OCI-LY1 (cell line): ENCODE results near the gene SPATA2L.

Experiments
- H2AFZ ChIP-seq: fragments of 200-600 bp; sonication (generic), shearing (Covaris generic); 2 replicates; pipeline ENCODE4 v1.6.0; 2014; ENCODE audit warnings: antibody characterized with exemption, mild to moderate bottlenecking, low read length
- H3F3A ChIP-seq: fragments of 200-600 bp; sonication (generic), shearing (Covaris generic); 2 replicates; pipeline ENCODE4 v1.6.0; 2014; ENCODE audit warnings: mild to moderate bottlenecking, antibody characterized with exemption, low read length, moderate library complexity; ENCODE audit not compliant: insufficient read depth
- H3K27ac ChIP-seq: fragments of 200-600 bp; sonication (generic); 2 replicates; pipeline ENCODE4 v1.5.1; 2014; ENCODE audit warnings: low read length, mixed run types, mild to moderate bottlenecking, low read depth; ENCODE audit not compliant: poor library complexity, severe bottlenecking
- H3K27me3 ChIP-seq: fragments of 200-600 bp; sonication (generic); 2 replicates; pipeline ENCODE4 v1.6.0; 2014; ENCODE audit warnings: antibody characterized with exemption, mild to moderate bottlenecking, low read length, moderate library complexity; ENCODE audit not compliant: insufficient read depth
- H3K36me3 ChIP-seq: fragments of 200-600 bp; sonication (generic); 2 replicates; pipeline ENCODE4 v1.6.1; 2014; ENCODE audit warnings: mild to moderate bottlenecking, antibody characterized with exemption, low read length, moderate library complexity, mixed read lengths; ENCODE audit not compliant: insufficient read depth
- H3K4me1 ChIP-seq: fragments of 200-600 bp; sonication (generic); 2 replicates; pipeline ENCODE4 v1.5.1; 2014; ENCODE audit warnings: mild to moderate bottlenecking, low read length, moderate library complexity; ENCODE audit not compliant: insufficient read depth, severe bottlenecking
- H3K4me2 ChIP-seq: fragments of 200-600 bp; sonication (generic), shearing (Covaris generic); 2 replicates; pipeline ENCODE4 v1.6.1; 2014; ENCODE audit warnings: low read length
- H3K4me3 ChIP-seq: fragments of 200-600 bp; sonication (generic); 2 replicates; pipeline ENCODE4 v1.5.1; 2014; ENCODE audit warnings: low read length, low read depth, mild to moderate bottlenecking, mixed read lengths; ENCODE audit not compliant: poor library complexity, severe bottlenecking
- H3K79me2 ChIP-seq: fragments of 200-600 bp; shearing (Covaris generic); 2 replicates; pipeline ENCODE4 v1.6.1; 2016; ENCODE audit warnings: mixed run types, low read length, mixed read lengths; ENCODE audit not compliant: insufficient read depth
- H3K9ac ChIP-seq: fragments of 200-600 bp; sonication (generic), shearing (Covaris generic); 2 replicates; pipeline ENCODE4 v1.6.1; 2014; ENCODE audit warnings: mild to moderate bottlenecking, low read length, mixed read lengths
- H3K9me2 ChIP-seq: fragments of 200-600 bp; sonication (generic), shearing (Covaris generic); 2 replicates; pipeline ENCODE4 v1.6.1; 2014; ENCODE audit warnings: low read depth, mild to moderate bottlenecking, low read length, mixed read lengths
- H3K9me3 ChIP-seq: fragments of 200-600 bp; shearing (Covaris generic); 2 replicates; pipeline ENCODE4 v1.6.1; 2014; ENCODE audit warnings: low read length, mixed read lengths
- H4K20me1 ChIP-seq: fragments of 200-600 bp; sonication (generic), shearing (Covaris generic); 2 replicates; pipeline ENCODE4 v1.6.0; 2016; ENCODE audit warnings: mild to moderate bottlenecking, low read length; ENCODE audit not compliant: insufficient read depth
- CTCF ChIP-seq: fragments of 200-600 bp; sonication (generic), shearing (Covaris generic); IDR thresholded peaks from 2 replicates; pipeline ENCODE4 v1.5.1; 2017; ENCODE audit warnings: mild to moderate bottlenecking, antibody characterized with exemption, low read length, moderate library complexity, mixed read lengths
- EZH2 ChIP-seq: fragments of 200-600 bp; sonication (generic), shearing (Covaris generic); IDR thresholded peaks from 2 replicates; pipeline ENCODE4 v1.8.0; 2017; ENCODE audit warnings: borderline replicate concordance, mixed run types, mild to moderate bottlenecking, antibody characterized with exemption, low read length, moderate library complexity, mixed read lengths

The SPATA2L gene

GRCh38 chr16:89670496-89671431 is 30.7 kb downstream of the SPATA2L start:
- no peak for TF ChIP-seq EZH2
- TF ChIP-seq CTCF: no peak
- Histone ChIP-seq H3K9ac (no peak overlapping the region), H2AFZ (no peak overlapping the region)

GRCh38 chr16:89669755-89670154 is 31.8 kb downstream of the SPATA2L start:
- TF ChIP-seq EZH2: no peak
- TF ChIP-seq CTCF: no peak
- H3F3A ChIP-seq: no peaks in the 10 kb centered on the region
- 0 out of 2 replicates have a peak, but pooled peaks cover 13% of the 10 kb centered on the region for H3K9me3 ChIP-seq
- H3K27me3 ChIP-seq: no peaks in the 10 kb centered on the region
- no peak overlapping the region for H3K27ac ChIP-seq
- H4K20me1 ChIP-seq: no peaks in the 10 kb centered on the region
- H3K9me2 ChIP-seq: no peaks in the 10 kb centered on the region
- H3K9ac ChIP-seq: no peak overlapping the region
- H3K79me2 ChIP-seq: no peaks in the 10 kb centered on the region
- no peak overlapping the region for H3K4me2 ChIP-seq
- H2AFZ ChIP-seq: no peak overlapping the region
- peaks cover 17% of the 10 kb centered on the region; the same call in 1 of the 2 replicates for H3K36me3 ChIP-seq
- H3K4me1 ChIP-seq: no peaks in the 10 kb centered on the region
- H3K4me3 ChIP-seq: no peak overlapping the region

More at GRCh38 chr16:89670496-89671431, 30.7 kb downstream of the SPATA2L start:
- Histone ChIP-seq H3K27ac (no peak overlapping the region), H3K9me3 (0 out of 2 replicates have a peak, but pooled peaks cover 13% of the 10 kb centered on the region), H3K36me3 (peaks cover 7% of the 10 kb centered on the region; the same call in 1 of the 2 replicates), H3K4me1 (no peaks in the 10 kb centered on the region), H3F3A (no peaks in the 10 kb centered on the region), H3K9me2 (no peaks in the 10 kb centered on the region), H3K27me3 (no peaks in the 10 kb centered on the region), H3K4me2 (no peak overlapping the region), H4K20me1 (no peaks in the 10 kb centered on the region), H3K79me2 (no peaks in the 10 kb centered on the region), H3K4me3 (no peak overlapping the region)

- Histone ChIP-seq H3K9me2 (no peaks in the 10 kb centered on the region), H3K79me2 (no peaks in the 10 kb centered on the region), H3K9ac (no peak overlapping the region), H3K27me3 (no peaks in the 10 kb centered on the region), H3K9me3 (0 out of 2 replicates have a peak, but pooled peaks cover 13% of the 10 kb centered on the region), H3K27ac (no peak overlapping the region), H3K36me3 (peaks cover 23% of the 10 kb centered on the region), H3F3A (no peaks in the 10 kb centered on the region), H3K4me3 (no peak overlapping the region), H2AFZ (no peak overlapping the region), H4K20me1 (no peaks in the 10 kb centered on the region), H3K4me1 (no peaks in the 10 kb centered on the region), H3K4me2 (no peak overlapping the region)
- TF ChIP-seq CTCF (no peak), EZH2 (no peak)
These were observed 32.7 kb downstream of the SPATA2L start for GRCh38 chr16:89668790-89669158.
